Non-pigmented ciliary epithelial cell (primary cell): ENCODE results near the gene ICAM2.

Experiments
- DNase-seq: peaks from one replicate; pipeline ENCODE4 v3.0.0-alpha.2; 2010; ENCODE audit warnings: low read depth

ICAM2 gene

DNA sequence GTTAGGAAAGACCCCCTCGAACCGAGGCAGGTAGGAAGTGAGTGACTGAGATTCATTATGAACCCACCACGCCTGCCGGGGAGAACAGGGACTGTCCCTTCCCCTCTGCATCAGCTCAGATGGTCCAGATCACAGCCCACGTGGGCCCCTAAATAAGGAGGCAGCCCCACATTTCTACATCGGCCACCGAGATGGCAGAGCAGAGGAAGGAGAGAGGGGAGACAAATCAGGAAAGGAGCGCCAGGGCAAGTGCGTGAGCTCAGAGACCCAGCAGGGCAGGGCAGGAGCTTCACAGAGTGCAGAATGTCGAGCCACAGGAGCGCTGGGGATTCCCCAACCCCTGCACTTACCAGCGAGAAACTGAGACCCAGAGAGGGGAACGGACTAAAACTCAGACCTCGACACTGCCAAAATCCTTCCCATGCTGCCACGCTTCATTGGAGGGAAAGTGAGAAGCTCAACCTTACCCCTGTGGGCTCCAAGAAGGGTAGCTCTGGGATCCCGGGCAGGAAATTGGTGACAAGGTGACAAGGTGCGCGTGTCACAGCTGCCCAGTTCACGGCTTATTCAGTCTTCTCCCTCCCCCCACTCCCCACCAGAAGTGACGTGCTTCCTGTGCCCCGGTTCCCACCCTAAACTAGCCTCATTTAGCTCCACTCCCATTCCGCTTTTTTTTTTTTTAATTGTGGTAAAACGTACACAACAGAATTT is at the start of gene ICAM2:
ICAM2 (minus strand) TSS at position 578 of the 711 bp plus-strand sequence. CDS start 13,942 bp downstream, outside the sequence.
- DNase-seq: no peak

DNA sequence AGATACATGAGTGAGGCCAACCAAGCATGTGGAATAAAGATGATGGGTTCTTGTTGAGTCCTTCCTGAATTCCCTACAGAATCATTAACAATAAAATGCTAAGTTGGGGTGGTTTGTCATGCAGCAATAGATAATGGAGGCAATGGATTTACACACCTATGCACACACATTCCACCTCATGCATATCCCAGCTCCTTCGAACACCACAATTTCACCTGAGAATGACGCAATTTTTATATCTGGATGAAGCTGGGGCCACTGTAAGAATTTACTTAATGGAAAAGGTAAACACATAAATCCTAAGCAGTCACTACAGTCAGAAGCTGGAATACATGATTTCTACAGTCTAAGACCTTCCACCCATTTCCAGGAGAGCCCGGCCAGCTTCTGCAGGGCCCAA is 49.8 kb upstream of the ICAM2 start:
- DNase-seq: no peak

DNA sequence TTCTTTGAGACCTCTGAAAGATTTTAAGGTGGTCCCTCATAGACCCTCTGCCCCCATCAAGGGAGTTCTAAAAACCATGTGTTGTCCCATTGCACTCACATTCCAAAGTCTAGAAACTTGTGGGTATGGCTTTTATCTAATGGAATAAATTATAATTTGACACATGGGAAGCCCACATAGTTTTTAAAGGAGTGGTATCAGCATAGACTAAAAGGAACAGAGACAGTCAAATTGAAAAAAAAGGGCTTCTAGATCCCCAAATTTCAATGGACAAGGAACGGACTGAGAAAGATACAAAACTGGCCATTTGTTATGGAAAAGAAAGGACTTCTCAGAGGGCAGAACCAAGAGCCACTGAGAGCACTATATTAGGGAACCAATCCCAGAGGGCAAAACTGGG is 48.7 kb upstream of the ICAM2 start:
- no peak for DNase-seq

DNA sequence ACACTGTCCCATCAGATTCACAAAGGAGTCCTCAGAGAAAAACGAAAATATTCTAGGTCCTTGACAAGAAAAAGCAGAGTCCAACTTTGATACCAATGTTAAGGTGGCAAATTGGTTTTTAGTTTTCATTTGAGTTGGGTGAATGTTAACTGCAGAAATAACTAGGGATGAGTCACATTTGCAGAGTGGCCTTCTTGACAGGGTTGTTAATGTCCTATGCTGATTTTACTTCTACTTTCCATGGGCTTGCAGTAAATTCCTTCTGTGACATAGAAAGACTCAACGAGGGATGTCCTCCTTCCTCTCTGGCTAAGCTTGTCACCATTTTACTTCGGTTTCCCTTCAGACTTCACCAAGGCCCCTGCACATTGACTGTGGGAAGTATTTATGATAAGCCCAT is 47.2 kb upstream of the ICAM2 start:
- DNase-seq: no peak

DNA sequence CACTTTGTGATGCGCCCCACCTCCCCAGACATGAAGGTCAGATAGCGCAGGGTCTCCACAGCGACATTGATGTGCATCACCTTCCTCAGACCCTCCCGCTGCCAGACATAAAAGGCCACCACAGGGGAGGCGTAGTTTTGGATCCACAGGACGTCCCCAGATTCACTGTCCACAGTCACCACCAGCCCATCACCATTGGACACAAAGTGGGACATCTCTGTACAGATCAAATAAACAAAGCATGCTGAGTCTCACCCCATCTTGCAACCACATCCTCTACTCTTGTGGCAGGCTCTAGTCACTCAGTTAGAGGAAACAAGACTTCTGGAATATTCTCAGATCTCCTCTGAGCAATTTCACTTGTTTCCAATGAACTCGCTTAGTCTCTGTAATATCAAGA is 46.3 kb upstream of the ICAM2 start:
- no peak for DNase-seq

DNA sequence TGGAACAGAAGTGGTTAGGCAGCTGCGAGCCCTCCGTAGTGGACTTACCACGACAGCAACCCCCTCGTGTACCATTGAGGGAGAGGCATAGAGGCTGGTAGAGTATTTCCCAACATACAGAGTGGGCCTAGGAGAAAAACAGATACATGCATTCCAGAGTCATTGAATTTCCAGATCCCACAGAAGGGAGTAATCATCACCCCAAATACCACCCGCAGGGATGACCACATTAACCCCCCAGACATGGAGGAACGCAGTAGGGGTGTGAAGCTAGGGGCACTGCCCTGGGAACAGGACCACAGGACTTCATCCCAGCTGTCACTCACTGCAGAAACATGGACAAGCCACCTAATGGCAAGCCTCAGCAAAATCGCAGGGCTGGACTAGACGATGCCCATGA is 44.7 kb upstream of the ICAM2 start:
- DNase-seq: no peak

DNA sequence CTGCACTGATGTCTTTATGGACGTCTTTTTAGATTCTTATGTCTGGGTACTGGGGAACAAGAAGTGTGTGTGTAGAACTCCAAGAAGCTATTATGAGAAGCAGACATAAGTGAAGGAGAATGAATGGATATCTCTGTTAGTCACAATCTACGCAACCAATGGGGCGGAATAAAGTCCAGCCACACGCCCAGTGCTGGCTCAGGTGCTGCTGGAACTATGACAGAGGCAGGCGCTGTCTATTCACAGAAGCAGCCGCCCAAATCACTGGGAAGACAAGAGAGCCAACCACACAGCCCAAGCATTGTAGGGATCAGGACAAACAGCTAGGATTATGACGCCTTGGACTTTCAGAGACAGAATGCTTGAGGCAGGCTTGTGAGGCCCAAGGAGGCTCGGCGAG is 43.9 kb upstream of the ICAM2 start:
- no peak for DNase-seq

DNA sequence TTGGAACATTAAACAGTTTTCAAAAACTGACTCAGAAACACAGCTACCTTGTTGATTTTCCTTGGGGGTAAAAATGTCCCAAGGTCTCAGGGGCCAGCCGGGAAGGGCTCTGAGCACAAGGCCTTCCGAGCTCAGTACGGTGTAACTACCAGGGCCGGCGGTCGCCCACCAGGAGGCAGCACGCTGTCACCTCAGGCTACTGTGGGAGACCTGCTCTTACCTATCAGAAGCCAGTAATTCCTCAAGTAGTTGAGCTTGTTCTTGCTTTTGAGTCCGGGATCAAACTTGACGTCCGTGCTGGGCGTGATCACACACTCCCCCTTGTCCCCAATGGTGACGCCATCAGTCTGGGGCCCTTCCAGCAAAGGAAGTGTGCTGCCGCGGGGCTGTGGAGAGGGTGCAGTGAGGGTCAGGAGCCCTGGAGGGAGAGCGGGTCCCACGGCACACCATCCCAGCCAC is 43.4 kb upstream of the ICAM2 start:
- DNase-seq: no peak

DNA sequence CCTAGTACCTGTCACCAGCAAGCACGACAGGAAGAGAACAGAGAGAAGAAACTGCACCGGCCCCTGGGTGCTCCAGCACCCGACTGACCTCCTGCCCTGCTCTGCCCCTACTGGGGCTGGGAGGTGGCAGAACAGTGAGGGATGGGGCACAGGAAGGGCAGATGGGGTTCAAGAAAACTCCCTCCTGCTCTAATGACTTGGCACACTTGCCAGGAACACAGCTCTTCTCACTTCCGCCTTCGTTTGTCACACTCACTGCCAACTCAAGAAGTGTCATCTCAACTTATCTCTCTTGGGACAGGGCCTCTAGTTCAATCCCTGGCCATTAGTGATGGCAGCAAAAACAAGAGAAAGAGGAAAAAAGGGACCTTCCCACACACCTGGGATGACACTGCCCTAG is 42.7 kb upstream of the ICAM2 start:
- DNase-seq: no peak

DNA sequence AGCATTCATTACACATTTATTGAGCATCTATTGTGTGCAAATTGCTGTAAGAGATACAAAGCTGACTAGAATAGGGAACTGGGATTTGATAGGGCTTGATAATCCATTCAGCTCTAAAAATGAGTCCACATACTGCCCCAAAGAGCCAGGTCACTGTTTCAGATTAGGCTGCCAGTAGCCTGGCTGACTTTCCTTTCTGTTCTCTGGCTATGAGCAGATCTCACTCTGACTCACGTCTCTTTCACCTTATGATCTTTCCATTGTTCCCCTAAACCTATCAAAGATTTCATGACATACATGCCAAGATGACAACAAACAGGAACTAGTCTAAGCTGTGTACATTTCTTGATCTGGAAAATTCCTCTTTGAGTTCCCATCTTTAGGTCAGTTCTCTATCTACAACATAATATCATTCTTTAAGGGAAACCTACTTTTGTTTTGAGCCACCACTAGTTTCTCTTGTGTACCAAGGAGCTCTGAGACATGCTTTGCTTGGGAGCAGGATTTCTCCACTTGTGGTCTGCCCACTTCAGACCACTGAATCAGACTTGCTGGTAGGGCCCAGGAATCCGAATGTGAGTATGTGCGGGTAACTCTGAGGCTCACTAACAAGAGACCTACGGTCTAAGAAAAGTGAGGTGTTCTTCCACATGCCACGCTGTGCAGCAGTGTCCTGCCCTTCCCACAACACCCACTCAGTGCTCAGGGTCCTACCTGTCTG is 40.9 kb upstream of the ICAM2 start:
- DNase-seq: no peak

DNA sequence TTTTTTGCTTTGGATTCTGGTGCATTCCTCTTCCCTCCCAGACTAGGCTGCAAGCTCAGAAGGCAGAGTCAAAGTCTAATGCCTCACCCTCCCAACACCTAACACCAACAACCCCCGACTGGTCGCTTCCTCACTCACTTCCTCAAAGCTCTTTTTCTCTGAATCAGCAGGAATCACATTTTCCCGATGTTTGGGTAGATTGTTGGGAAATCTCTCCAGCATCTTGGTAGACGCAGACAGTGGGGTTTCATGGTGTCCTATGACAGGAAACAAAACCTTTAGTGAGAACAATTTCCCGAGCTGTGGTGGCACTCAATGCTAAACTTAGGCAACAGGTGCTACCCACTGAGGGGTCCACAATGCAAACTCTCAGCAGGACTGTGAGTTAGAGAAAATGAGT is 39.9 kb upstream of the ICAM2 start:
- no peak for DNase-seq

DNA sequence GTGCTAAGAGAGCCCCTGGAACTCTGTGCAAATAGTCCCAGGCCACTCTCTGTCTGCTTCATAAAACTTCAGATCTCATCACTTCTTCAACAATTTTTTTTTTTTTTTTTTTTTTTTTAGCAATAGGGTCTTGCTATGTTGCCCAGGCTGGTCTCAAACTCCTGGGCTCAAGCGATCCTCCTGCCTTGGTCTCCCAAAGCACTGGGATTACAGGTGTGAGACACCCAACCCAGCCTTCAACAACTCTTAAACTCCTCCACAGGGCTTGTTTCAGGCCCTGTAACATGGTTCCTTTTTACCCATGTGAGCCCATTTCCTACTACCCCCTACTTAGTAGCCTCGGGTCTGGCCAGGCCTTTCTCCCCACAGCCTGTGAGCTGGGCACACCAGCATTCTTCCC is 39.3 kb upstream of the ICAM2 start:
- no peak for DNase-seq

DNA sequence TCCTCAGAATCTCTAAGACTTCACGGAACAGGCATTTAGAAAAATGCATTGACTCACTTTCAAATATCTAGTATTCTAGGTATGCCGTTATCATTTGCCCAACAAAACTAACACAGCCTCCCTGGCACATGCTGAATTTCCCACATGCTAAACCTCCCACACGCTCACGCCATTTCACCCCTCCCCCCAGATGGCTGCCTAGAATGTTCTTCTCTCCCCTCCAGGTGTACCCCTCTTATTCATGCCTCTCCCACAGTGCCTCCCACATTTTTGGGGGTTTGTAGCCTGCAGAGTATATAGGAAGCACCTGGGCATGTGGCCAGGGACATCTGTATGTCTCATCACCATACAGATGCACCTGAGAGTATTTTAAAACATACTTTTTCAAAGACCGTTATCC is 38.2 kb upstream of the ICAM2 start:
- DNase-seq: no peak

DNA sequence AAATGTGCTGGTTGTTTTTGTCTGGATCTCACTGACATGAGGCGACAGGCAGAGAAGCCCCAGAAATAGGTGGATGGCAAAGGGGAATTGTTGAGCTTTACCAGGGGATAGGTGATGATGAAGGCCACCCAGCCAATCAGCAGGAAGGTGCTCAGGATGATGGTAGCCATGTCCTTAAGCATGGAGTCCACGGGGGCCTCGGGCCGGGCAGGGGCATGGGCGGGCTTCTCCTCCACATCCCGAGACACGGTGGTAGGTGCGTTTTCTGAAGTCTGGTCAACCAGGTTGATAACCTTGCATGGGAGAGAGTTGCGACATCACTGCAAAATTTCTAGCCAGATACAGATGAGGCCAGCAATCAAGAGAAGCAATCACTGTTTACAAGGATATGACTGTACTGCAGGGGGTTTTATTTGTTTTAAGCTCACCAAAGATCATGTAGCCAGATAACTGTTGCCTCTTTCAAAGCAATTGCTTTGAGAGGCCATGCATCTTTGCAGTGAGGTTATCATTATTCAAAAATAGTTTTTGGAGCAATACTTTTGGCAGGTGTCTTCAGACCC is 37.3 kb upstream of the ICAM2 start:
- DNase-seq: no peak

DNA sequence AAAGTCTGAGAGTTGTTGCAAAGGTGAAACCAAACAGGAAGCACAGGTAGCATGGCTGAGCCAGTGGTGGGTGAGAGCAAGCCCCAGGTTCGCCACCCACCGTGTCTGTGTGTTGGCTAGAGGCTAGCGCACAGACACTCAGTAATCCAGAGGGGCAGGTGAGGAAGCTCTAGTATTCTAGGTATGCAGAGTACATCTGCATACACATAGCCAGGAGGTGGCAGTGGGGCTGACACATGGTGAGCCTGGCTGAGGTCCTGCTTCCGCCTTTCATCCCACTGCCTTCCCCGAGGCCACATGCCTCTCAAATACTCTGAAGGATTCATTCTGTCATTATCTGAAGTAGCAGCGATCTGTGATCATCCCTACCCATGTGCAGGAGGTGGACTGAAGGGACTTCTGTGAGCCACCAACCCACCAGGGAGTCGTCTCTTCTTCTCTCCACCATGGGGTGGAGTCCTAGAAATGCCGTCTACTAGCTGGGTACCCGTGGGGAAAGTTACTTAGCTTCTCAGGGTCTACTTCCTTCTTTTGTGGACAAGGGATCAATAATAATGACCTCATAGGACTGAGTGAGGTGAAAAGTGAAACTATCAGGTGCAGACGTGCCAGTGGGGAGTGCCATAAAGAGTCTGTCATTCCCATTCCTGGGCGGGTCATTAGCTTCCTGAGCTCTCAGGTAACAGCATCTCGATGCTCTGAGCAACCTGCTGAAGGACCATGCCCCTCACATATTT is 36.0 kb upstream of the ICAM2 start:
- DNase-seq: no peak

DNA sequence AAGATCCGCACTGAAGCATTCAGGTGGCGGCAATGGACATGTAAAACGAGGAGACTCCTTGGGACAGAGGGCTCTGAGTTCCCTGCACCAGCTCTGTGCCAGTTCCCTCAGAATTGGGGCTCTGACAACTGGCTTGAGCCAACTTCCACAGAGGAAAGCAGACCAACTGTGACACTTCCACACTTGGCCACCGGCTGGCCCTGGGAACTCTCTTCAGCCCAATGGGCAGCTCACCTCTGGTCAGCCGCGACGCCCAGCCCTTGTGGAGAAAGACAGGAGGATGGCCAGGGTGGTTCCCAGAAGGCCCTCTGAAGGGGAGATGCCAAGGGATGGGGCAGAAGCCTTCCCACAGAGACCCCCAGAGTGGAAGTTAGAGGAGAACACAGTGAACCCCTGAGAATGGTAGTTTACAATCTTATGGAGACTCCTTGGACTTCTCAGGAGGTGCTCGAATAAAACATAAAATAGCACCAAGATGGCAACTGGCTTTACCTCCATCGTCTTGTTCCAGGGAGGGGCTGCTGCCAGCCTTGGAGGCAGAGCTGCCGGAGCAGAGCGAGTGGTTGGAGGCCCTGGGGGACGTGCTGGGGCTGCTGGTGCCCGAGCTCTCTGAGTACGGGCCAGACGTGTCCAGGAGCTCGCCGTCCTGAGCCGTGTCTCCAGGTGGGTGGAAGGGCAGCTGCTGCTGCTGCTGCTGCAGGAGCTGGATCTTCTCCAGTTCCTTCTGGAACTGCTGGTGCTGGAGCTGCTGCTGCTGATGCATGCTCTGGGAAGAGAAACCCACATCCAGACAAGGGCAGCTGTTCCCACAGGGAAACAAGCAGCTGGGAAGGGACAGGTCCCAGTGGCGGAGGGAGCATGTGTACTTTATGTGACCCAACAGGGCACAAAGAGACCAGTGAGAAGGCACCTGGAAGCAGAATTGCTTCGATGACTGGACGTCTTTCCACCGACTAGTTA is 35.0 kb upstream of the ICAM2 start:
- DNase-seq: no peak

DNA sequence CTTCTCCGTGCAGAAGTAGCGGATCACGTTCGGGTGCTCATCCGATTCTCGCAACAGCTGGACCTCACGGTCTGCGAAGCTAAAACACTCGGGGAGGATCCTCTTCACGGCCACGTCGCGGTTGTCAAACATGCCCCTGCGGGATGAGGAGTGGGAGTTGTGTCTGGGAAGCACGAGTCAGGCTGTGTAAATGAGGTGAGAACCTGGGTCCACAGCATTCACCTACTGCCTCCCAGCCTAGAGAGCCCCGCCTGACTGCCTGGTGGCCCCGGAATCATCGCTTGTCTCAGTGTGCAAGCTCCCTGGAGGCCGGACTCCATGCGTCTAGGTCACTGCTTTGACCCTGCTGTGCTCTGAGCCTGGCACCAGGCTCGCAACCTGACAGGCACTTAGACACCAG is 33.9 kb upstream of the ICAM2 start:
- DNase-seq: no peak

DNA sequence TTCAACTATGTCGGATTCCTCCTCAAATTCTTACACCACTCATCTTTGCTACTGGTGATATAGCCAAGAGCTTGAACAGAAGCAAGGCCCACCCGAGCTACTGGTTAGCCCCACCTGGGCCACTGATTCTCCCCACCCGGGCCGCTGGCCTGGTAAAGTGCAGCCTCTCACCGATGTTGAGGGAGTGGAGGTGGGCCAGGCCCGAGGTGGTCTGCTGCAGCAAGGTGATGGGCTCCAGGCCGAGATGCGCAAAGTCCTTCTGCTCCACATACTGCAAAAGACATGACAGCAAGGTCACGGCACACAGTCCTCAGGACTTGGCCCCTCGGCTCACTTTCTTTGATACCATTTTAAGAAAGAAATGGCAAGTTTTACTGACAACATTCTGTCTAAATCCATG is 32.7 kb upstream of the ICAM2 start:
- DNase-seq: no peak

DNA sequence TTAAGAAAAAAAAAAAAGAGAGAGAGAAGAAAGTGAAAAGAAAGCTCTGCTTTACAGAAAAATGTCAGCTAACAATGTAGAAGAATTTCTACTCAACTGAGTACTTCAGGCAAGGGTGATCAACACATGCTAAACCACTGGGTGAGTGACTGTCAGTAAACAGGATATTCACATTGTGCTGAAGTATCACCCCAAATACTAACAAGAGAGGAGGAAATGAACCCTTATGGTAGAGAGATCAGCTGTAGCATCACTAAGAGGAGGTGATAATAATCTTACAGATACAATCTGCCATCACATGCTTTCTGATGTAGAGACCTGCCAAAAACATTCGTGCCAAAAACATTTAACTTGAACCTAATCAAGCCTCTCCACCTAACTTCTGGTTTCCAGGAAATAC is 30.7 kb upstream of the ICAM2 start:
- DNase-seq: no peak

DNA sequence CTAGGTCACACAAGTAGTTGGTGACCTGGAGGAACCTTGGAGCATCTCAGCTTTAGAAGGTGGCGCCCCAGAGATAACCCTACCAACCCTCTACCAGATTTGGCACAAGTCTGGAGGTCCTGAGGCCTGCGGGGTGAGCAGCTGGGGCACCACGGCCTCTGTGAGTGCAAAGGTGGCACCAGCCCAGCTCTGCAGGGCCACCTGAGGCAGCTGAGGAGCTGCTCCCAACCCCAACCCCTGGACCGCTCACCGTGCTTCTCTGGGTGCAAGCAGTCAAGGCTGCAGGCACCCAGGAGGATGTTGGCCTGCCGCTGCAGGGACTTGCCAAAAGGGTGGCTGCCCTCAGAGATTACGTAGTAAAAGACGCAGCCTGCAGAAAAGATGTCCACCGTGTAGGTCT is 28.4 kb upstream of the ICAM2 start:
- no peak for DNase-seq

DNA sequence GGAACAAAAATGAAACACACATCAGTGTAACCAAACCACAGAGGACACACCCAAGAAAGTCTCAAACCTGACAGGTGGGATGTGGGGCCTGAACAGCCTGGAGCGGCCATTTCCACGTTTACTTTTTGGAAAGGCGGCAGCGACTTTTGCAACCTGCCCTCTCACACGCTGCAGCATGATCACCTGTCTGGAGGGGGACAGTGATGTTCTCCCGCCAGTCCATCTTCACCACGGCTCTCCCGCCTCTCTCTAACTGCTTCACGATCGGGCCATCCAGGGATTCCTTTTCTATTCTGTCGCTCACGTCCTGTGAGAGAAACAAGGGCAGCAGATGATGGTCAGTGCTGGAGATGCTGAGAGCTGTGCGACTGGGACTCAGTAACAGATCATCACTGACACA is 24.7 kb upstream of the ICAM2 start:
- no peak for DNase-seq
